Neuronal stem cell (in vitro differentiated cells): Measurements from ENCODE around the gene SLCO2A1.

ENCODE experiments used
- DNase-seq: peaks from one replicate; pipeline ENCODE4 v3.0.0-alpha.2; 2013; ENCODE audit warnings: low spot score
- H2AFZ ChIP-seq: one replicate; pipeline ENCODE4 v1.6.1; 2013; ENCODE audit warnings: mild to moderate bottlenecking, low read length, inconsistent platforms
- H2AK5ac ChIP-seq: 2 replicates; pipeline ENCODE4 v1.6.1; 2013; ENCODE audit warnings: low read depth, mild to moderate bottlenecking, inconsistent platforms, low read length, moderate library complexity, mixed read lengths
- H2BK120ac ChIP-seq: 2 replicates; pipeline ENCODE4 v1.6.1; 2013; ENCODE audit warnings: low read depth, mild to moderate bottlenecking, inconsistent platforms, low read length, moderate library complexity, mixed read lengths
- H2BK12ac ChIP-seq: one replicate; pipeline ENCODE4 v1.6.1; 2013; ENCODE audit warnings: low read length, inconsistent platforms
- H2BK15ac ChIP-seq: 2 replicates; pipeline ENCODE4 v1.6.1; 2013; ENCODE audit warnings: mild to moderate bottlenecking, low read length, inconsistent platforms, mixed read lengths
- H2BK5ac ChIP-seq: one replicate; pipeline ENCODE4 v1.6.1; 2013; ENCODE audit warnings: inconsistent platforms, mild to moderate bottlenecking, low read length, moderate library complexity
- H3K14ac ChIP-seq: one replicate; pipeline ENCODE4 v1.6.1; 2013; ENCODE audit warnings: low read length, inconsistent platforms
- H3K18ac ChIP-seq: 2 replicates; pipeline ENCODE4 v1.6.1; 2013; ENCODE audit warnings: low read length, inconsistent platforms
- H3K23ac ChIP-seq: 2 replicates; pipeline ENCODE4 v1.6.1; 2013; ENCODE audit warnings: low read depth, mild to moderate bottlenecking, mixed read lengths, low read length, inconsistent platforms; ENCODE audit not compliant: poor library complexity
- H3K27ac ChIP-seq: replicated peaks from 3 replicates; pipeline ENCODE4 v1.5.1; 2013; ENCODE audit warnings: low read length, inconsistent platforms
- H3K27me3 ChIP-seq, 3 experiments: 2 replicates each; pipeline ENCODE4 v1.6.1; 2013; ENCODE audit warnings: low read length in 3 of 3, mild to moderate bottlenecking in 2 of 3, inconsistent platforms in 1 of 3, low read depth in 1 of 3, mixed read lengths in 1 of 3, moderate library complexity in 1 of 3; ENCODE audit not compliant: control insufficient read depth in 3 of 3, insufficient read depth in 3 of 3
- H3K36me3 ChIP-seq, 2 donors: replicated peaks in 1 of 2; 2 replicates each; pipeline ENCODE4 v1.6.1; 2013; ENCODE audit warnings: low read length in 2 of 2; ENCODE audit not compliant: control insufficient read depth in 2 of 2, insufficient read depth in 2 of 2
- H3K4ac ChIP-seq: 2 replicates; pipeline ENCODE4 v1.6.1; 2013; ENCODE audit warnings: inconsistent platforms, mild to moderate bottlenecking, low read length, moderate library complexity
- H3K4me1 ChIP-seq, 2 donors: 1 replicate in 1 of 2; 2 replicates in 1 of 2; pipeline ENCODE4 v1.6.1; 2013; ENCODE audit warnings: low read length in 2 of 2, low read depth in 1 of 2; ENCODE audit not compliant: control insufficient read depth in 2 of 2, insufficient read depth in 1 of 2
- H3K4me2 ChIP-seq: one replicate; pipeline ENCODE4 v1.6.1; 2013; ENCODE audit warnings: mild to moderate bottlenecking, low read length, inconsistent platforms; ENCODE audit not compliant: insufficient read depth, poor library complexity, severe bottlenecking
- H3K4me3 ChIP-seq, 2 donors: 2 replicates each; pipeline ENCODE4 v1.5.1; 2013; ENCODE audit warnings: low read length in 2 of 2, mild to moderate bottlenecking in 2 of 2, inconsistent platforms in 1 of 2, moderate library complexity in 1 of 2
- H3K79me1 ChIP-seq: one replicate; pipeline ENCODE4 v1.6.1; 2013; ENCODE audit warnings: low read depth, mild to moderate bottlenecking, inconsistent platforms, low read length, moderate library complexity
- H3K9ac ChIP-seq: one replicate; pipeline ENCODE4 v1.6.1; 2013; ENCODE audit warnings: mild to moderate bottlenecking, low read depth, low read length, inconsistent platforms; ENCODE audit not compliant: poor library complexity
- H3K9me3 ChIP-seq, 2 donors: replicated peaks in 1 of 2; 2 replicates each; pipeline versions ENCODE3 to v1.6.1; 2013; ENCODE audit warnings: low read length in 2 of 2, mild to moderate bottlenecking in 2 of 2, inconsistent platforms in 1 of 2, low read depth in 1 of 2, mixed read lengths in 1 of 2, moderate library complexity in 1 of 2; ENCODE audit not compliant: control insufficient read depth in 2 of 2, insufficient read depth in 1 of 2
- H4K8ac ChIP-seq: one replicate; pipeline ENCODE4 v1.6.1; 2013; ENCODE audit warnings: low read depth, mild to moderate bottlenecking, inconsistent platforms, low read length, moderate library complexity
- H4K91ac ChIP-seq: one replicate; pipeline ENCODE4 v1.6.1; 2013; ENCODE audit warnings: low read length, low read depth, mild to moderate bottlenecking, inconsistent platforms; ENCODE audit not compliant: poor library complexity
- WGBS, 2 donors: extraction: QIAGEN DNeasy Blood & Tissue Kit; methylation state at CpG; one replicate each; pipeline ENCODE4 v1.1.7; 2013; ENCODE audit warnings: missing lambda C conversion rate in 2 of 2, mixed read lengths in 1 of 2; ENCODE audit not compliant: insufficient read length in 2 of 2, insufficient replicate concordance in 1 of 2; ENCODE audit errors: extremely low coverage in 2 of 2; 5-methylcytosine and 5-hydroxymethylcytosine counted together

Gene SLCO2A1

DNA sequence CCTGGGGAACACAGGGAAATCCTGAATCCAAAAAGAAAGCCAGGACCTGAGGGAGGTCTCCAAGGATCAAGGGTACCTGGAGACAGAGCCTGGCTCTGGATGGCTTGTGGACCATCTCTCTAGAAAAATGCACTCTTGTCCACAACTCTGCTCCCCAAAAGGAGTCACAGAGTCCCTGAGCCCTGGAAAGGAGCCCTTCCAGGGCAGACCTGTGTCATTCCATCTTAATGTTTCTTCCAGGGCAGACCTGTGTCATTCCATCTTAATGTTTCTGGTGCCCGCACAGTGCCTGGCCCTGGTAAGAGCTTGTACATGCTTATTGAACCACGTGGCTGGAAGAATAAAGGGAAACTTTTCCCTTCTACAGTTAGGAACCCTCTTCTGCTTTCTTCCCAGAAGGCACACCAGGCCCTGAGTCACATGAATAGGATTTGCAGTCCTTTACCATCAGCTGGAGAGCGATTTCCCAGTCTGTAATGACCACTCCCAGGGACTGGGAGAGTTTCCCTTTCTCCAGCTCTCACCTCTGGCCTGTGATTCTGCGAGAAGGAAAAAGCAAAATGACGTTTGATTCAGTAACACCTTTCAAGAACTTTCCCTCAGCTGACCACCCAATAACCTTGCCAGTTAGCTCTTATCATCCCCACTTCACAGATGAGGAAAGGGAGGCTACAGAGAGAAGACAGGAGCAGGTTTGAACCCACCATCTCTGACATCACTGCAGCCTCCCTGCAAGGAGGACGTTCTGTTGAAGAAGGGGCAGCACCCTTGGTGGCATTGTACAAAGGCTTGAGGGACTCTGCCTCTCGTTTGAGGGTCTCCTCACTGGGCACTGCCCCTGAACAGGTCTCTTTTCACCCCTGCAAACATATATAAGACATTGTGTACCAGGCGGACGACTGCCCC, 35.8 kb upstream of the SLCO2A1 start:
- peaks cover 0 to 4% (median 0%) of the 10 kb centered on the region in 3 experiments for H3K27me3 ChIP-seq
- H3K4me1 ChIP-seq, result peaks cover 10 to 20% of the 10 kb centered on the region in 2 donors
- H3K4me2 ChIP-seq, result no peak overlapping the region
- peak overlapping the region; percentile 67 for H2AK5ac ChIP-seq
- H2BK5ac ChIP-seq, result no peak overlapping the region
- H3K79me1 ChIP-seq, result no peaks in the 10 kb centered on the region
- no peak overlapping the region for H3K4ac ChIP-seq
- no peak overlapping the region for H2BK120ac ChIP-seq
- no peaks in the 10 kb centered on the region for H3K9me3 ChIP-seq
- H4K91ac ChIP-seq, result no peak overlapping the region
- no peak overlapping the region for H3K23ac ChIP-seq
- no peak overlapping the region for H4K8ac ChIP-seq
- H3K9ac ChIP-seq, result no peak overlapping the region
- H3K14ac ChIP-seq, result no peak overlapping the region
- H3K4me3 ChIP-seq, result no peak overlapping the region
- H3K27ac ChIP-seq, result no peak overlapping the region
- no peak overlapping the region for H2BK12ac ChIP-seq
- peak overlapping the region; percentile 14 for H2BK15ac ChIP-seq
- no peak for DNase-seq
- H3K36me3 ChIP-seq, result no peaks in the 10 kb centered on the region
- no peak overlapping the region for H2AFZ ChIP-seq
- H3K18ac ChIP-seq, result peak overlapping the region; percentile 53
- WGBS, 2 donors, result no CpG with 5 or more reads among the region's 9 CpGs

- DNase-seq, result no peak
- Histone ChIP-seq H3K9ac (no peak overlapping the region), H2BK5ac (no peak overlapping the region), H2AK5ac (no peak overlapping the region), H3K27me3 (peaks cover 0 to 4% (median 0%) of the 10 kb centered on the region in 3 experiments), H2AFZ (no peak overlapping the region), H3K27ac (no peak overlapping the region), H3K4me2 (no peak overlapping the region), H4K91ac (no peak overlapping the region), H3K36me3 (no peaks in the 10 kb centered on the region), H3K9me3 (no peaks in the 10 kb centered on the region), H4K8ac (no peak overlapping the region), H3K4ac (no peak overlapping the region), H3K79me1 (no peaks in the 10 kb centered on the region), H2BK12ac (no peak overlapping the region), H3K4me1 (peaks cover 16 to 26% of the 10 kb centered on the region in 2 donors), H2BK120ac (no peak overlapping the region), H3K18ac (no peak overlapping the region), H3K14ac (no peak overlapping the region), H3K23ac (no peak overlapping the region), H2BK15ac (no peak overlapping the region), H3K4me3 (no peak overlapping the region)
- WGBS, 2 donors, result no CpG with 5 or more reads among the region's 2 CpGs
These were observed 34.4 kb upstream of the SLCO2A1 start for GRCh38 chr3:134064081-134064480.

- H3K79me1 ChIP-seq, result no peaks in the 10 kb centered on the region
- no peak overlapping the region for H3K18ac ChIP-seq
- no peak overlapping the region for H2BK5ac ChIP-seq
- H4K8ac ChIP-seq, result no peak overlapping the region
- H3K23ac ChIP-seq, result no peak overlapping the region
- H3K4me3 ChIP-seq, result no peak overlapping the region
- H3K14ac ChIP-seq, result no peak overlapping the region
- DNase-seq, result no peak
- no peak overlapping the region for H2AFZ ChIP-seq
- H2BK12ac ChIP-seq, result no peak overlapping the region
- no peak overlapping the region for H3K27ac ChIP-seq
- H3K9me3 ChIP-seq, result no peaks in the 10 kb centered on the region
- H3K9ac ChIP-seq, result no peak overlapping the region
- no peak overlapping the region for H3K4ac ChIP-seq
- peaks cover 20 to 27% of the 10 kb centered on the region in 2 donors for H3K4me1 ChIP-seq
- H4K91ac ChIP-seq, result no peak overlapping the region
- no peak overlapping the region for H3K4me2 ChIP-seq
- H2AK5ac ChIP-seq, result no peak overlapping the region
- H3K27me3 ChIP-seq, result peaks cover 0 to 21% (median 0%) of the 10 kb centered on the region in 3 experiments
- no peaks in the 10 kb centered on the region for H3K36me3 ChIP-seq
- no CpG with 5 or more reads among the region's 7 CpGs for WGBS, 2 donors
- peak overlapping the region; percentile 32 for H2BK120ac ChIP-seq
- peak overlapping the region; percentile 18 for H2BK15ac ChIP-seq
These were observed 31.7 kb upstream of the SLCO2A1 start for GRCh38 chr3:134061401-134061800.

DNA sequence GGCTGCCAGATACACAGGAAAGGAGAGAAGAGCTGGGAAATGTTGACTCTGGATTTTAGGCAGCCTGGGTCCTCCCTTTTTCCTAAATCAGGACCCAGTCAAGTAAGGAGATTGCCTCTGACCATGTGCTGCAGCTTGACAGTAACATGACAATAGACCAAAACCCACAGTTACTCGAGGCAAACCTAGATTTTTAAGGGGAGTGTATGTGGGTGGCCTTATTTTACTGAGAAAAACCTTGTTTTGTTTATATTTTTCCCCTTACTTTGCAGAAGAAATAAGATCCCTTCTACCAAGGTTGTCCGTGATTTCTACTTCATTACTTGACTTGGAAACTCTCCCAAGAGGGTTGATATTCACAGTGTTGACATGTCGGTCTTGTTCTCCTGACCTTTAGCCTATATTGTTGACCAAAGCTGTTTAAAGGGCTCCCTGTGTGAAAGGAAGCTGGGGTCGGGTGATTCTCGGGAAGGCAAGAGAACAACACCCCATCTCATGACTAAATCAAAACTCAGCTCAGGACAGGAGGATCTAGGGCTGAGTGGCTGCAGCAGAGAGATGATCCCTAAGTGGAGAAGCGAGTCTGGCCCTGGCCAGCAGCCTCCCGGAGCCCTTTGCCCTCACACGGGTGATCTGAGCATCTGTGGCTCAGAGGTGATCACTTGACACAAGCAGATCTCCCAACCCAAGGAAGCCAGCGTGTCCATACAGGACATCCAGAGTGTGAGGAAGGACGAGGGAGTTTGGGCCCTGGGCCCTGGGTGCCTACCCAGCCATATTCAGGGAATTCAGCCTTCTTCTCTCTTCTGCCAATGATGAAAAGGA, 31.0 kb upstream of the SLCO2A1 start:
- H2AK5ac ChIP-seq, result no peak overlapping the region
- no peak overlapping the region for H3K4me3 ChIP-seq
- H3K9me3 ChIP-seq, result no peaks in the 10 kb centered on the region
- no peak overlapping the region for H2BK12ac ChIP-seq
- no peaks in the 10 kb centered on the region for H3K79me1 ChIP-seq
- H3K14ac ChIP-seq, result no peak overlapping the region
- peak overlapping the region; percentile 6 for H2AFZ ChIP-seq
- no peak overlapping the region for H3K4ac ChIP-seq
- no peak overlapping the region for H3K4me2 ChIP-seq
- no peak overlapping the region for H2BK5ac ChIP-seq
- H2BK15ac ChIP-seq, result peak overlapping the region; percentile 18
- no peak overlapping the region for H3K23ac ChIP-seq
- H4K8ac ChIP-seq, result no peak overlapping the region
- H2BK120ac ChIP-seq, result no peak overlapping the region
- no peak overlapping the region for H3K27ac ChIP-seq
- no peak overlapping the region for H4K91ac ChIP-seq
- peaks cover 20 to 24% of the 10 kb centered on the region in 2 donors for H3K4me1 ChIP-seq
- H3K18ac ChIP-seq, result peak overlapping the region; percentile 36
- H3K36me3 ChIP-seq, result no peaks in the 10 kb centered on the region
- DNase-seq, result no peak
- WGBS, 2 donors, result no CpG with 5 or more reads among the region's 10 CpGs
- peaks cover 0 to 25% (median 0%) of the 10 kb centered on the region in 3 experiments for H3K27me3 ChIP-seq
- no peak overlapping the region for H3K9ac ChIP-seq
